Middle frontal gyrus (tissue), 1 donor: ENCODE results near the gene CELSR1.
A peak's percentile ranks its signal among the peaks of the same experiment; 100 is the strongest.

ENCODE experiments used
- DNase-seq: peaks from one replicate; pipeline ENCODE4 v3.0.0-alpha.2; 2015; ENCODE audit warnings: low spot score; ENCODE audit errors: extremely low spot score

Gene CELSR1

GRCh38 chr22:46551996-46552395, 14.6 kb upstream of the CELSR1 start:
- DNase-seq: no peak

DNA sequence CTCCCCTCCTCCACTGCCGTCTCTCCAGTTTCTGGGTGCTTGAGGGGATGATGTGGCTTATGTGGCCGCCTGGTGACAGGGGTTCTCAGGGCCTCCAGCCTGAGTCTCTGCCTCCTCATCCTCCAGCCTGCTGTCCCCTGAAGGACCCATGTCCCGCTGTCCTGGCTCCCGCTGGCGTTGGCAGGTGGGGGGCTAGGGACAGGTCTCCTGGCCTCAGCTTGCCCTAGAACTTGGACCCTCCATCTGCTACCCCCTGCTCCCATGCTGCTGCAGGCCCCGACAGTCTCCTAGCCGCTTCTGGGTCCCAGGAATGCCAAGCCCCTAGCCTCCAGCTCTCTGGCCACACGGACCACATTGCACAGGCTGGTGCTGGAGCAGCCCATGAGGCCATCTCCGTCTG, 13.9 kb upstream of the CELSR1 start:
- DNase-seq: no peak

- DNase-seq: no peak
Measured at GRCh38 chr22:46549971-46550641, 12.7 kb upstream of the CELSR1 start.

DNA sequence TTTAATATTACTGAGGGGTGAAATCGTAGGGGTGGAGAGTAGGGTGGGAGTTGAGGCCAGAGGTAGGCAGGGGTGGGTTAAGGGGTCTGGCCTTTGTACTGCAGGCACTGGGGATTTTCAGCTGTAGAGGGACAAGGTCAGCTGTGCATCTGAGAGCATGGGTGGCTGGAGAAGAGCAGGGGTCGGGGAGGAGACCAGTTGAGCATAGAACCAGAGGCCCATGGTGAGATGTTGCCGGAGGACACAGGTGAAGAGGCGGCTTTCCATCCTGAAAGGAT, 12.1 kb upstream of the CELSR1 start:
- no peak for DNase-seq

DNA sequence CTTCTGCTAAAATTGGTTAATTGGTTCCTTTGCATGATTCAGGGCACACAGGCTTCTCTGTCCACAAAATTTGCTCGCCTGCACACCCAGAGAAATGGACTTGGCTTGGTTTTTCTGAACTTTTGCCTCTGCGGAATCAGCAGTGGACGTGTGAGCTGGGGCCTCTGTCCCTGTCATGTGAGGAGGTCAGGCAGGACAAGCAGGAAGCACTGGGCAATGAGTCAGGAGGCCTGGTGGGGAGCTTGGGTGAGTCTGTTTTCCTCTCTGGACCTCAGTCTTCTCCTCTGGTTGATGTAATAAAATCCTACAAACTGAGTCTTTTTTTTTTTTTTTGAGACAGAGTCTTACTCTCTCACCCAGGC, 10.4 kb upstream of the CELSR1 start:
- DNase-seq: no peak

DNA sequence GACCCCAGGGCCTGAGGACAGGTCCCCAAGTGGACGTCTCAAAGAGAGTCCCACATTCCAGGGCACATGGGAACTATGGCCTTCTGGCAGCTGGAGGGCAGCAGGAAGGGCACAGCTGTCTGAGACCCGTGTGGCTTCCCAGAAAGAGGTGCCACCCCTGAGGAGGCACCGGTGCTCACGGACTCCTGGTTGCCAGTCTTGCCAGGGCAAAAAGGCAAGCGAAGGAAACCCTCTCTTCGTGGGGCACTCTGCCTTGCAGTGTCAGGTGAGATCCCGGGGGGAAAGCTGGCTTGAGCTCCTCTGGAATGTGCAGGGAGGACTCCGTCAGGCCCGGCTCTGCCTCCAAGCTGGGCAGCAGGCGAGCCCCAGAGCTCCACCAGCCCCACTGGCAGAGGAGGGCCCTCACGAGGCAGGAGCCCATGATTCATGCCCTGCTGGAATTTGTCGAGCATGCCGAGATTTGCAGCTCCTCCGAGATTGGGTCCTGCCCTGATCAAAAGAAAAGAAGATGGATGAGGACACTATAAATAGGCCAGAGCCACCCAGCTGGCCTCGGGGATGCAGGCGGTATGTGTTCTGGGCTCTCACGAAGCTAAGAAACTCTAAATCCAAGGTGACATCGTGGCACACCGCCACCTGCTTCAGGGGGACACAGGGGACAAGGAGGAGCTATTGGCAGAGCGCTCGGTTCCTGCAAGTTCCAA, 9.9 kb upstream of the CELSR1 start:
- DNase-seq: no peak

DNA sequence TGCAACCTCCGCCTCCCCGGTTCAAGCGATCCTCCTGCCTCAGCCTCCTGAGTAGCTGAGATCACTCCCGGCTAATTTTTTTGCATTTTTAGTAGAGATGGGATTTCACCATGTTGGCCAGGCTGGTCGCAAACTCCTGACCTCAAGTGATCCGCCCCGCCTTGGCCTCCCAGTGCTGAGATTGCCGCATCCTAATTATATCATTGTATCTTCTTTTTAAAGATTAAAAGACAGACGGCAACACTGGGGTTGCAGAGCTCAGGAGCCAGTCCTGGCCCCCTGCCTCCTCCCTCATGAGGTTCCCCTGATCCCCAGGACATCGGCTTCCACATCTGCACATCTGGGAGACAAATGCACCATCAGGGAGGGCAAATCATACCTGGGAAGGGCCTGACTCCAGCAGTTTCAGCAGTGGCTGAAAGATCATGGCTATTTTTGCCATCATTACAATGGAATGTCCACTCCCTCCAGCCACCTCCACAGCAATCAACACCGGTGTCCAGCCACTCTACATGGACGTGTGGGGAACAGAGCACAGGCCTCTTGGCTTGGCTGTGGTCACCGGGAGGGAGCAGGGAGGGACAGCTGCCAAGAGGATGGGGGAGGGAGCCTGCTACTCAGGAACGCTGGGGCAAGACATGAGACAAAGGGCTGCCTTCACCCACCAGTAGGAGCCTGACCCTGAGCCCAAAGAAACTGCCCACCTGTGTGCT, 9.2 kb upstream of the CELSR1 start:
- DNase-seq: no peak

- DNase-seq: no peak
Measured at GRCh38 chr22:46545086-46545792, 7.8 kb upstream of the CELSR1 start.

DNA sequence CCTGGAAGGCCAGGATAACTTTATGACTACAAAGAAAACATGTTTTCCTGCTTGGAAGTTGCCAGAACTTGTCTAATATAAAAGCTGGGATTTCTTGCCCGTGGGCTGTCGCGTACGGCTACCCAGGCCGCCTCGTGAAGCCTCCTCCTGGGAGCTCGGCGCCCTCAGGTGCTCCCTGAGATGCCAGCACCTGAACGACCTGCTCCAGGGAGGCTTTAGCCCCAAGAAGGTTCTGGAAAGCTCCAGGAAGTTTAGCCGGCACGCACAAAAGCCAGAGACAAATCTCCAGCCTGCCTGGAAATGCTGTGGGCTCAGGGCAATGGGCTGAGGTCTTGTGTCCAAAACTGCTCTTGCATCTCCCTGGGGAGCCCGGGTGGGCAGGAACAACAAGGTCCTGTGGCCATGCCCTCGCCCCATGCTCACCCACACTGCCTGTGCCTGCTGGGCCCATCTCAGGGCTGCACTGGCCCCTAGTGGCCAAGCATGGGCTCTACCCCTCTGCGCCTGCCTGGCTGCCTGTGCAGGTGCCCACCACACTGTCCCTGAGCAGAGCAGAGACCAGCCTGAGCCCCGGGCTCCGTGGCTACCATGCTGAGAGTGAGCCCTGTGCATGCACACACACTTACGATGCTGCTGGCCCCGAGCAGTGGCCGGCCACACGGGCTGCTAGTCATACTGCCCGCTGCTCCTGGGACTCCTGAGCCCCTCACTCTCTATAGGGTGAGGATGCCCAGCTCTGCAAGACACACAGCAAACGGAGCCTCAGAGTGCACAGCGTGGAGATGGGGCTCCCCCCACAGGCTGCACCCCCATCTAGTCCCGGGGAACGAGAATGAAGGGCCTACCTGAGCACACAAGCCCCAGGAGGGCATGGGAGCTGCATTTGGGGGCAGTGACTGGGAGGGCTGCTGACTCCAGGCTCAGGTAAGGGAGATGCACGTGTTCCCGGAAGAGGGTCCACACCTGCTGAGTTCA, 4.9 kb upstream of the CELSR1 start:
- DNase-seq: no peak

DNA sequence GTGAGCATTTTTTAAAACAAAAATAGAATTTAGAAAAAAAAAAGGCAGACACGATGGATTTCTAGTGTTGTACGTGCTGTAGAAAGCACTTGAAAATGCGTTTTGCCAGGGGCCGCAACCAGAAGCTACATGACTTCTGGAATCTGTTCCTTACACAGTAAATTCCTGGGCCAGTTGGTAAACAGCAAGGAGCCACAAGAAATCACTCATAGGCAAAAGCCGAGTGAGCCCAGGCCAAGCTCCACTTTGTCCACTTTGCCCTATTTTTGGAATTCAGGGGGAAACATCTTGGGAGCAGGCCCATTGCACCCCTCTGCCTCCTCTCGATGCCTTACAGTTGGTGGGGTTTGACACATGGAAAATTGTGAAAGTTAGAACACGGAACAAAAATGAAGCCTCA, 4.1 kb upstream of the CELSR1 start:
- no peak for DNase-seq

DNA sequence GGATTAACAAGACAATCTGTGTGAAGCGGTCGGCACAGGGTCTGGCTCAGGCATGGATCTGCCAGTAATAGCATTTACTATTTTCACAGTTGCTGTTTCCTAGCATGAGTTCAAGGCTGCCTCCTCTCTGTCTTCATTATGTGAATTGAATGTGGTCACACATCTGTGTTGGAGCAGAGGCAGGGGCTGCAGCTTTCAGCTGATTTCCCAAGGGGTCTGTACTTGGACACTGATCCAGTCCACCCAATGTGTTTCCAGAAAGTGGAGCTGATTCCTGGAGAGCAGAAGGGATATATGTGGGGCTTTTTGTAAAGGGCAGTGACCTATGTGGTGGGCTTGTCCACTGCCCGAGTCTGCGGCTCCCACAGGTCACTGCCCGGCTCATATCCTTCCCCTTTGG, 3.5 kb upstream of the CELSR1 start:
- DNase-seq: no peak

- no peak for DNase-seq
Measured at GRCh38 chr22:46539169-46539568, 1.7 kb upstream of the CELSR1 start.

DNA sequence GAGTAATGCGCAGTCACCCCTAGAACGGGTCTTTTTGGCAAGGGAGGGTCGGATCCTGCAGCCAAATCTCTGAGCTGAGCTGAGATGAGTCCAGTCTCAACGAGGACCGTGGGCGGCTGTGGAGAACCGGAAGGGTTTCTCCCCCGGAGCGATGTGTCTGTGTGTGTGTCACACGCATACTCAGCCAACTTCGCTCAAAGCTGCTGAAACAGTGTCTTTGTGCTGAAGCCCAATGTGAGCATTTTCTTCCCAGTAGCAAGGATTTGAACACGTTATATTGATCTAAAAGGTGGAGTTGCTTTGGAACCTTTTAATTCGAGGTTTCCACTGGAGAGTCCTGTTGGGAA, 1.4 kb upstream of the CELSR1 start:
- DNase-seq: peak; percentile 30

- no peak for DNase-seq
Measured at GRCh38 chr22:46537946-46538813, 760 bp upstream of the CELSR1 start.

DNA sequence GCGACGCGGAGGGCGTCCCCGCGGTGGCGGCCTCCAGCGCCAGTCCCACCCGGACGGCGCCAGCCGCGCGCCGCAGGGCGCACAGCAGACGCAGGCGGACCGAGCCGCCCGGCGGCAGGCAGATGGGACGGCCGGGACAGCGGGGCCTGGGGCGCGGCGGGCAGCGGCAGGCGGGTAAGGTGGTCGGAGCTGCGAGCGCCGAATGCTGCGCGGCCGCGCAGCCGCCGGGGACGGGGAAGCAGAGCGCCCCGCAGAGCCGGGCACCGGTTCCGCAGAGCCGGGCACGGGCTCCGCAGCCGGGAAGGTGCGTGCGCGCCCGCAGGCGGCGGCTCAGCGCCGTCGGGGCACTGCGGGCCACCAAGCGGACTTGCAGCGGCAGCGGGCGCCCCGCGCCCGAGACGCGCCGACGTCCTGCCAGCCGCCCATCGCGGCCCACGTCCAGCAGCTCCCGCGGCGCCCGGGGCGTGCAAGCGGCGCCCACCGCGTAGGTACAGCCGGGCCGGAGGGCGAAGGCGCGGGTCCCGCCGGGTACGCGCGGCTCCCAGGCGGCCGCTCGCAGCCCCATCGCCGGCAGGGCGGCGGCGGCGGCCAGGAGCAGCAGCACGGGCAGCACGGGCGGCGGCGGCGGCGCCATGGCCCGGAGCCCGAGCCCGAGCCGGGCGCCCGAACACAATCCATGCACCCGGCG, 739 bp downstream of the CELSR1 start:
- DNase-seq: no peak

DNA sequence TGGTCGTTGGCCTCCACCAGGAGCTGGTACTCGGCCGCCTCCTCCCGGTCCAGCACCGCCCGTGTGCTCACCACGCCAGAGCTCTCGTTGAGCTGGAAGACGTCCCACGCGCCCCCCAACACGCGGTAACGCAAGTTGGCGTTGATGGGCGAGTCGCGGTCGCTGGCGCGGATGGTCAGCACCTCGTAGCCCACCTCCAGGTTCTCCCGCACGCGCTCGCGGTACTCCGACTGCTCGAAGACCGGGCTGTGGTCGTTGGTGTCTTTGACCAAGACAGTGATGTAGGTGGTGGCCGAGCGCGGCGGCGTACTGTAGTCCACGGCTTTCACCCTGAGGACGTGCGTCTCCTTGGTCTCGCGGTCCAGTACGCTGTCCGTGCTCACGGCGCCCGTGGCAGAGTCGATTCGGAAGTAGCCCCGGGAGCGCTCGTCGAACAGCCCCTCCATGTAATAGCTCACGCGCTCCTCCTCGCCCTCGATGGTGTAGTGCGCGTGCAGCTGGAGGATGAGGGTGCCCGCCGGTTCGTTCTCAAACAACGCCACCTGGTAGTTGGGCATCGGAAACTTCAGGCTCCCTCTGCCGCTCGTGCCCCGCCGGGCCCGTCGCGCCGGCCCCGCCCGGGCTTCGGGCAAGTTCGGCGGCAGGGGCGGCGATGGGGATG, 1.4 kb downstream of the CELSR1 start:
- no peak for DNase-seq

- DNase-seq: no peak
Measured at GRCh38 chr22:46534901-46535630, 2.4 kb downstream of the CELSR1 start.

GRCh38 chr22:46534177-46534776, 3.1 kb downstream of the CELSR1 start:
- DNase-seq: no peak
